ENCODE measurements around the gene ACADM.
"Not testable (repeated sequence)": the region's sequence is repeated elsewhere in the genome, so short reads cannot be mapped to it uniquely, and the experiment has no call there.

ACADM gene

DNA sequence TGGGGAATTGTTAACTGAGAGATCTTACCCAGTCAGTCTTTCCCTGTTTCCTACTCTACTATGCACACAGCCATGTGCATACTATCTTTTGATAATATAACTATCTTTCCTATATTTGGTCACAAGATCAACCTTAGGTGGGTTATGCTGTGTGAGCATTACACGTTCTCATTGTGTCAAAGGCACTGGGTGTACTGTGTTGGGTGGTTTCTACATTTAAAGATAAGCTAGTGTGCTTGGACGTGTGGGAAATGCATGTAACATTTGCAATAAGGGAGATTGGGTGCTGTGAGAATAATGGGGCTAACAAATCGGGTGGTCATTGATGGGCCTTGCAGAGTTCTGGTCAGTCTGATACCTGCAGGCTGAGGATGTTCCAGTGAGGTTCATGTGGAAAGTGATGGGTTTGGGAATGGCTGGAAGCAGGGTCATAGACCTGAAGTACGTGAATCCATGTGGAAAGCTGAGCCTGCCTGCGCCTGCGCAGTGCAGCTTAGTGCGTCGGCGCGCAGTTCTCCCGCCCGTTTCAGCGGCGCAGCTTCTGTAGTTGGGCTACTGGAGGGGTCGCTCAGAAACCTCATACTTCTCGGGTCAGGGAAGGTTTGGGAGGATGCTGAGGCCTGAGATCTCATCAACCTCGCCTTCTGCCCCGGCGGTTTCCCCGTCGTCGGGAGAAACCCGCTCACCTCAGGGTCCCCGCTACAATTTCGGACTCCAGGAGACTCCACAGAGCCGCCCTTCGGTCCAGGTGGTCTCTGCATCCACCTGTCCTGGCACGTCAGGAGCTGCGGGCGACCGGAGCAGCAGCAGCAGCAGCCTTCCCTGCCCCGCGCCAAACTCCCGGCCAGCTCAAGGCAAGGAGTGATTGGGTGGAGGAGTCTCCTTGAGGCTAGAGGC lies 72.1 kb downstream of the ACADM start, which contains the start of gene MSH4:
MSH4 (plus strand) TSS at position 507 of the 897 bp plus-strand sequence; CDS start at position 611, 104 bp downstream.
- no peak for DNase-seq

DNA sequence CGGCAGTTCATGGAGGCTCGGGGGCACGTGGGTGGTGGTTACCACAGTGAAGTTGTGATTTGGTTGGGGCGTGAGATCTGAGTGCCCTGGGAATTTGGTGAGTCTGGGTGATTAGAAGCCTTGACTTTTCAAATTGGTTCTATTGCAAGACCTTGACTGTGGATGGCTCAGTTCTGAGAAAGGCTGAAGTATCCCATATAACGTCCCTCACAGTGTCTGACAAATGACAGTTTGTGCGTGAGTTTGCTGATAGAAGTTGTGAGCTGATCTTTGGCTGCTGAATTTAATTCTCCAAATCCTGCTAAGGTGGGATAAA lies 72.7 kb downstream of the ACADM start:
- no peak for DNase-seq

- no peak for DNase-seq
Observed at GRCh38 chr1:75797606-75798216, 73.2 kb downstream of the ACADM start.

- not testable (repeated sequence) for DNase-seq
Observed at GRCh38 chr1:75801480-75801879, 77.0 kb downstream of the ACADM start.

DNA sequence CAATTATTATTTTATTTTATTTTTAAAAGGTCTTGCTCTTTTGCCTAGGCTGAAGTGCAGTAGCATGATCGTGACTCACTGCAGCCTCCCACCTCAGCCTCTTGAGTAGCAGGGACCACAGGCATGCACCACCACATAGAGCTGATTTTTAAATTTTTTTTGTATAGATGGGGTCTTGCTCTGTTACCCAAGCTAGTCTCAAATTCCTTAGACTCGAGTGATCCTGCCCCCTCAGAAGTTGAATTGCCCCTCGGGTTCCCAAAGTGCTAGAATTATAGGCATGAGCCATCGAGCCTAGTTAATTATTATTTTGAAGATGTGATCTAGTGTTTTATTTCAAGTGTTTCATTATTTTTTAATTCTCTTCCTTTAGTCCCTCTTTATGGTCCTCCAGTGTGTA lies 84.4 kb downstream of the ACADM start:
- DNase-seq = no peak

DNA sequence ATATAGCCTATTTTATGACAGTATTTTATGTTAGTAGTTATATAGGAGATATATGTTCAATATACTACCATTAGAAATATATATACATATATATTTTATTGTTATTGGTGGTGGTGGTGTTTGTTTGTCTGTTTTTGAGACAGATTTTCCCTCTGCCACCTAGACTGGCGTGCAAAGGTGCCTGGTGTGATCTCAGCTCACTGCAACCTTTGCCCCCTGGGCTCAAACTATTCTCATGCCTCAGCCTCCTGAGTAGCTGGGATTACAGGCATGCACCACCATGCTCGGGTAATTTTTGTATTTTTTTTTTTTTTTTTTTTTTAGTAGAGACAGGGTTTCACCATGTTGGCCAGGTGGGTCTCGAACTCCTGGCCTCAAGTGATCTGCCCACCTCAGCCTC lies 85.6 kb downstream of the ACADM start:
- DNase-seq = not testable (repeated sequence)

DNA sequence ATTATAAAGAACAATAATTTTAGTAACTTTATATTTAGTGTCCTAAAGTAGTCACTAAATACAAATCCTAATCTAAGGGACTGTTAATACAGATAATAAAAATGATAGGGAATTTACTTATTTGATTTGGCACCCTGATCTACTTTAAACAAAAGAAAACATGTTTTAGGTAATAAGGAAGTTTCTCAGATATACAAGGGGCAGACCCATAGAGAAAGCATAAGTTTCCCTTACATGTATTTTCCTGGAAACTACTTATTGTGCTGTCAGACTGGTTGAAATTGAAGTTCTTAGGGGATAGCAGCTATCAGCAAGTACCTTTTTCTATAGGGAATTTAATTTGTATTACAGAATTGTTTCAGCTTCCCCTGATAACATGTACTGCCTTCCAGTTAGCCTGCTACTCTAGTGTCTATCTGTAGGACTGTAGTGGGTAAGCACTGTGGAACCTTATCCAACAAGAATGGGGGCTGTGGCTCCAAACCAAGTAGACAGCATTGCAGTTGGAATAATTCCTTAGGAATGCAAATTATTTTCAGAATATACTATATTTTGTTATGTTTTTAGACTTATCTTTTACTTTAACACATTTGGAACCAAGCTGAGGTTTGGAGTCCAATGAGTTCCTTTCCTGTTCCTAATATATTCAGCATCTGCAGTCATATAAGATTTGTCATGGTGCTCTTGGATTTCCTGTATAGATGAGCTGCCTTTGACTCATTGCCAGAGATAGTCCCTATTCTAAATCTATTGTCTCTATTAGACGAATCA lies 86.9 kb downstream of the ACADM start:
- no peak for DNase-seq

DNA sequence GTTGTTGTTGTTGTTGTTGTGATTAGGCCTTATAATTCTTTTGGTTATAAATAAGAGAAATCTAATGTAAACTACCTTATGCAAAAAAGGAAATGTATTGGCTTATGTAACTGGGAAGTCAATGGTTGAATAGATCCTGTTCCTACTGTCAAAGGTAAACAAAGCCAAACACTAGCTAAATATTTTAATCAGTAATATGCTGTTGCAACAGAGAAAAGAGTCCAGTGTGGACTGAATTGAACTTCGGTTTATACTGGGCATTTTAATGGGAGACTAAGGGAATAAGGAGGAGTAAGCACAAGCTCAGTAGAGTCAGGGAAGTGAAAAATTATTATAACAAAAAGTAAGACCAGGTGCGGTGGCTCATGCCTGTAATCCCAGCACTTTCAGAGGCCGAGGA lies 87.6 kb downstream of the ACADM start:
- no peak for DNase-seq
